Measurements from ENCODE around the gene WDR45.
"Not testable (repeated sequence)": the region's sequence is repeated elsewhere in the genome, so short reads cannot be mapped to it uniquely, and the experiment has no call there.

The WDR45 gene

GRCh38 chrX:49079489-49080428 lies at the start of gene WDR45:
Gene WDR45, minus strand, starts transcription at chrX:49079887. Its CDS starts 1,792 bp downstream, at chrX:49078095.
- TF ChIP-seq, protein P1, sequence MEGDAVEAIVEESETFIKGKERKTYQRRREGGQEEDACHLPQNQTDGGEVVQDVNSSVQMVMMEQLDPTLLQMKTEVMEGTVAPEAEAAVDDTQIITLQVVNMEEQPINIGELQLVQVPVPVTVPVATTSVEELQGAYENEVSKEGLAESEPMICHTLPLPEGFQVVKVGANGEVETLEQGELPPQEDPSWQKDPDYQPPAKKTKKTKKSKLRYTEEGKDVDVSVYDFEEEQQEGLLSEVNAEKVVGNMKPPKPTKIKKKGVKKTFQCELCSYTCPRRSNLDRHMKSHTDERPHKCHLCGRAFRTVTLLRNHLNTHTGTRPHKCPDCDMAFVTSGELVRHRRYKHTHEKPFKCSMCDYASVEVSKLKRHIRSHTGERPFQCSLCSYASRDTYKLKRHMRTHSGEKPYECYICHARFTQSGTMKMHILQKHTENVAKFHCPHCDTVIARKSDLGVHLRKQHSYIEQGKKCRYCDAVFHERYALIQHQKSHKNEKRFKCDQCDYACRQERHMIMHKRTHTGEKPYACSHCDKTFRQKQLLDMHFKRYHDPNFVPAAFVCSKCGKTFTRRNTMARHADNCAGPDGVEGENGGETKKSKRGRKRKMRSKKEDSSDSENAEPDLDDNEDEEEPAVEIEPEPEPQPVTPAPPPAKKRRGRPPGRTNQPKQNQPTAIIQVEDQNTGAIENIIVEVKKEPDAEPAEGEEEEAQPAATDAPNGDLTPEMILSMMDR (conservative IDR thresholded peaks at IDR 0.05), result no peak
- peak; percentile 77 for TF ChIP-seq ZFX (IDR thresholded peaks at IDR 0.05)
- H3K27ac ChIP-seq, result peak within 1 kb of the TSS; percentile 73

- TF ChIP-seq, protein P1 (conservative IDR thresholded peaks at IDR 0.05), result no peak
- TF ChIP-seq ZFX (IDR thresholded peaks at IDR 0.05), result no peak
- H3K27ac ChIP-seq, result no peak overlapping the region
Observed at GRCh38 chrX:49129427-49129826, 49.7 kb upstream of the WDR45 start.

DNA sequence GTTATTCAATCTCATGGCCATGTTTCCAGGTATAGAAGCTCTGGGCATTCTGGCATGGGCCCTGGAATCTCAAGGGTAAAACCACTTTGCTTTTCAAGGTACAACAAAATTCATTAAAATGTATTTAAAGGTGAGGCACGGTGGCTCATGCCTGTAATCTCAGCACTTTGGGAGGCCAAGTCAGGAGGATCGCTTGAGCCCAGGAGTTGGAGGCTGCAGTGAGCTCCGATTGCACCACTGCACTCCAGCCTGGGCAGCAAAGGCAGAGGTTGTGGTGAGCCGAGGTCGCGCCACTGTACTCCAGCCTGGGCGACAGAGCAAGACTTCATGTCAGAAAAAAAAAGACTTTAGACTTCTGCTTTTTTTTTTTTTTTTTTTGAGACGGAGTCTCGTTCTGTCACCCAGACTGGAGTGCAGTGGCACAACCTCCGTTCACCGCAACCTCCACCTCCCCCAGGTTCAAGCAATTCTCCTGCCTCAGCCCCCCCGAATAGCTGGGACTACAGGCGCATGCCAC lies 48.1 kb upstream of the WDR45 start:
- not testable (repeated sequence) for H3K27ac ChIP-seq

- TF ChIP-seq, protein P1 (conservative IDR thresholded peaks at IDR 0.05), result no peak
- no peak for TF ChIP-seq ZFX (IDR thresholded peaks at IDR 0.05)
- H3K27ac ChIP-seq, result peak overlapping the region; percentile 78
Observed at GRCh38 chrX:49122499-49122898, 42.8 kb upstream of the WDR45 start.

DNA sequence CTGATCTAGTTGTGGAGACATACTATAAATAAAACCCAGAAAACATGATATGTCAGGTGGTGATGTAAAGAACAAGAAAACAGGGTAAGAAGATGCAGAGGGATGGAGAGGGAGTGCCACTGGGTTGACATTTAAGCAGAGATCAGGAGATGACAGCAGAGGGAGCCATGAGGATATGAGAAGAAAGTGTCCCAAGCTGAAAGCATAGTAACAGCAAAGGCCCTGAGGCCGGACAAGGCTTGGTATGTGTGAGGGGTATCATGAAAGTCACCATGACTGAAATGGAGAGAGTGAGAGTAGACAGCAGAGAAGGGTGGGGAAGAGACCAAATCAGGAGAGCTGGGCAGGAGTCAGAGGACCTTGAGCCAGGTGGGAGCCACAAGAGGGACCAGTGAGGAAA lies 40.4 kb upstream of the WDR45 start:
- no peak overlapping the region for H3K27ac ChIP-seq
- TF ChIP-seq, protein P1 (conservative IDR thresholded peaks at IDR 0.05), result no peak
- TF ChIP-seq ZFX (IDR thresholded peaks at IDR 0.05), result no peak

- H3K27ac ChIP-seq, result no peak overlapping the region
- TF ChIP-seq, protein P1 (conservative IDR thresholded peaks at IDR 0.05), result no peak
- no peak for TF ChIP-seq ZFX (IDR thresholded peaks at IDR 0.05)
Observed at GRCh38 chrX:49117581-49117980, 37.9 kb upstream of the WDR45 start.

GRCh38 chrX:49116716-49117115 lies 37.0 kb upstream of the WDR45 start:
- no peak for TF ChIP-seq ZFX (IDR thresholded peaks at IDR 0.05)
- TF ChIP-seq, protein P1 (conservative IDR thresholded peaks at IDR 0.05), result no peak

More at GRCh38 chrX:49116716-49117115, 37.0 kb upstream of the WDR45 start:
- H3K27ac ChIP-seq, result no peak overlapping the region
